ENCODE measurements around the gene ZNF101. TPM values are rescaled to one million over a fixed set of nuclear protein-coding genes. Genes with fewer than 3 reads are reported as not detected.

Gene ZNF101
- total and polyA plus RNA-seq, 8 donors: 2.2 to 9.1 (median 4.5) TPM

DNA sequence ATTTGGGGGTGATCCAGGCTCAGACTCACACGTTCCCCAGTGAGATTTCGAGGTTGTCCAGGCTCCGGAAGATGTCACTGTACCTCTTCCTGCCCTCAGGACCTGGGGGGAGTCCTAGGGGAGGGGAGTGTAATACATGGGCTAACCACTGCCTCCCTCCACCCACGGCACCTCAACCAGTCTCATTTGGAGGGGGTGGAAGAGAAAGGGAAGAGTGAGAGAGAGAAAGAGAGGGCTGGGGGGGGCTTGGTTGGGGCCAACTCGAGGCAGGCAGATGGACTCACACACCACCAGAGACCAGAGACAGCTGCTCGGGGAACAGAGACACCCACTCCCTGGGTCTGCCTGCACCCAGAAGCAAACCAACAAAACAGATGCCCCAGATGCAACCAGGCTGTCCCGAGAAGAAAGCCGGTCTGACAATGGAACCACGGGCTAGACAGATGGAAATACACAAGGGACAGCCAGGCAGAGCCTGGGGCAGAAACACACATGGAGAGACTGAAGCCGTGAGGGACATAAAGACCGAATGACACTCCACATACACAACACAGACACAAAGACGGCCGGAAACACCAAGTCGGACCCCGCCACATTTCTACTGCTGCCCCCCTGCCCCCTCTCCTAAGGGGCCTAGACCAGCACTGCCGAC, 26.0 kb upstream of the ZNF101 start:
- H3K27me3 ChIP-seq: no peaks in the 10 kb centered on the region
- intact Hi-C loops (cut with DNase I; ENCODE audit: low total_unique reads): loop anchor here (5.0 kb wide), 1 partner anchor 105 kb away; the partner anchor contains the start of gene CILP2
- peak overlapping the region; percentile 68 to 91 (median 86) for H3K27ac ChIP-seq
- no peaks in the 10 kb centered on the region for H3K9me3 ChIP-seq
- no peak for DNase-seq
- 11 to 25% (median 21%) methylated on average over 8 to 16 of the region's 16 CpGs for WGBS, 5 donors
- peaks cover 29 to 73% (median 55%) of the 10 kb centered on the region in 4 donors for H3K36me3 ChIP-seq
- TF ChIP-seq, protein P1, sequence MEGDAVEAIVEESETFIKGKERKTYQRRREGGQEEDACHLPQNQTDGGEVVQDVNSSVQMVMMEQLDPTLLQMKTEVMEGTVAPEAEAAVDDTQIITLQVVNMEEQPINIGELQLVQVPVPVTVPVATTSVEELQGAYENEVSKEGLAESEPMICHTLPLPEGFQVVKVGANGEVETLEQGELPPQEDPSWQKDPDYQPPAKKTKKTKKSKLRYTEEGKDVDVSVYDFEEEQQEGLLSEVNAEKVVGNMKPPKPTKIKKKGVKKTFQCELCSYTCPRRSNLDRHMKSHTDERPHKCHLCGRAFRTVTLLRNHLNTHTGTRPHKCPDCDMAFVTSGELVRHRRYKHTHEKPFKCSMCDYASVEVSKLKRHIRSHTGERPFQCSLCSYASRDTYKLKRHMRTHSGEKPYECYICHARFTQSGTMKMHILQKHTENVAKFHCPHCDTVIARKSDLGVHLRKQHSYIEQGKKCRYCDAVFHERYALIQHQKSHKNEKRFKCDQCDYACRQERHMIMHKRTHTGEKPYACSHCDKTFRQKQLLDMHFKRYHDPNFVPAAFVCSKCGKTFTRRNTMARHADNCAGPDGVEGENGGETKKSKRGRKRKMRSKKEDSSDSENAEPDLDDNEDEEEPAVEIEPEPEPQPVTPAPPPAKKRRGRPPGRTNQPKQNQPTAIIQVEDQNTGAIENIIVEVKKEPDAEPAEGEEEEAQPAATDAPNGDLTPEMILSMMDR (IDR thresholded peaks at IDR 0.05): no peak
- TF ChIP-seq EP300 (IDR thresholded peaks at IDR 0.05) (no peak), POLR2A (IDR thresholded peaks at IDR 0.05) (no peak), POLR2AphosphoS5 (IDR thresholded peaks at IDR 0.05) (no peak)
- peaks cover 8 to 24% (median 20%) of the 10 kb centered on the region in 4 donors for H3K4me1 ChIP-seq
- peak overlapping the region; percentile 63 to 87 (median 80) for H3K4me3 ChIP-seq

DNA sequence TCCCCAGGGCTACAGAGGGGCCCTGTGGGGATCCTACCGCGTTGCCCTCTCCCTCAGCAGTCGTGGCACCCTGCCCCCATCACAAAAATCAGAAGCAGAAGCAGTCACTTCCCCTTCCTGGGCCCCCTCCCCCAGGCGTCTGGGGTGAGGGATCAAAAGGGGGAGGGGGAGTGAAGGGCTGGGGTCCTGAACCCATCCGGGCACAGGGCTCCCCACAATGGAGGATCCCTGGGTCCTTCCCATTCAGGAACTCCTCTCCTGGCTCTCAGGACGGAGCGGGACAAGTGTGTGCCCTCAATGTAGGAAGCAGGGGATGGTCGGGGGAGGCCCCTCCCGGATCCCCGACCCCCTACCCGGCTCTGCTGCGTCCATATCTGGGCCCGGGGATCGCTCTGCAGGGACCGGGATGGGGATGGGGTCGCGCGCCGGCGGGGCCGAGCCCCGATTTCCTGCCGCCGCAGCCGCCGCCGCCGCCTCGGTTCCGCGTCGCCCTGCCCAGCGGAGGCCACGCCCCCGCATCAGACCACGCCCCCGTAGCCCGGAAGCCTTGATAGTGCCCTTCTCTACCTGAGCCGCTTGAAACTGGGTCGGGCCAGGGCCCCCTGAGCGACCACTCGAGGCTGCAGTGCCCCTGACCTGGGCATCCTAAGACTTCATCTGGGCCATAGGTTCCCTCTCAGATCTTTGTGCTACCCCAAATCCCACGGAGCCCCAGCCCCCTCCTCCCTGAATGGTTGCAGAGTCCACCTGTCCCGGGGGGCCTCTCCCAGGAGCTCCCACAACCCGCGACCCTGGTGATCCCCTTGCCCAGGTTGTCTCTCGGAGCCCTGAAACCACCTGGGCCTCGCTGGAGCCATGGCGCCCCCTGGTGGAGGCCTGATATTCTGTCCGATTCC, 25.2 kb upstream of the ZNF101 start, which contains the start of gene GMIP:
Gene GMIP (minus strand): TSS at position 500 of the 896 bp plus-strand sequence. CDS start 128 bp downstream, at position 372.
- H3K4me1 ChIP-seq: peaks cover 8 to 24% (median 20%) of the 10 kb centered on the region in 4 donors
- H3K4me3 ChIP-seq: peak within 1 kb of the TSS; percentile 63 to 87 (median 80)
- WGBS, 5 donors: 0 to 1% (median 0%) methylated on average over 34 to 50 of the region's 50 CpGs
- peak in 1 of 3 donors; percentile 49 for TF ChIP-seq POLR2AphosphoS5 (IDR thresholded peaks at IDR 0.05)
- TF ChIP-seq POLR2A (IDR thresholded peaks at IDR 0.05): no peak
- TF ChIP-seq, protein P1 (IDR thresholded peaks at IDR 0.05): peak in 4 of 7 experiments; percentile 72 to 93 (median 86)
- TF ChIP-seq EP300 (IDR thresholded peaks at IDR 0.05): no peak
- peaks cover 33 to 73% (median 55%) of the 10 kb centered on the region in 4 donors for H3K36me3 ChIP-seq
- H3K27ac ChIP-seq: peak within 1 kb of the TSS; percentile 73 to 91 (median 86)
- intact Hi-C loops (cut with DNase I; ENCODE audit: low total_unique reads): loop anchor here (5.0 kb wide), 1 partner anchor 106 kb away; the partner anchor contains the start of gene CILP2
- peak; percentile 88 to 94 for DNase-seq
- H3K9me3 ChIP-seq: no peaks in the 10 kb centered on the region
- no peaks in the 10 kb centered on the region for H3K27me3 ChIP-seq

DNA sequence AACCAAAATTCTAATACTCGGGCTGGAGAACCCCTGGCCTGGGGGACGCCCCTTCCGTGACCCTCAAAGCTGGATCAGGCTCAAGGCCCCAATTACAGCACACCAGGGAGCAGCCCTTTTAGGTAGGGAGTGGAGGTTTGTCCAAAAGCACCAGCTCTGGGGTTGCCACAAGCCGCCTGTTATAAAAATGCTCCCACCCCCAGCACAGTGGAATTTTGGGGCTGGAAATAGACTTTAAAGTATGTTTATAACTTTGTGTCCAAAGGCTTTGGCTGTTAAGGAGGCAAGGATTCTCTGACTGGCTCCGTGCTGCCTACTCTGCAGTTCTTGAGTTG, 24.6 kb upstream of the ZNF101 start:
- TF ChIP-seq POLR2A (IDR thresholded peaks at IDR 0.05): no peak
- no peak for TF ChIP-seq EP300 (IDR thresholded peaks at IDR 0.05)
- TF ChIP-seq, protein P1 (IDR thresholded peaks at IDR 0.05): peak in 3 of 7 experiments; percentile 1 to 60 (median 34)
- peak overlapping the region; percentile 63 to 87 (median 80) for H3K4me3 ChIP-seq
- peak overlapping the region; percentile 73 to 91 (median 86) for H3K27ac ChIP-seq
- DNase-seq: no peak
- H3K36me3 ChIP-seq: peaks cover 34 to 73% (median 58%) of the 10 kb centered on the region in 4 donors
- intact Hi-C loops (cut with DNase I; ENCODE audit: low total_unique reads): loop anchor here (5.0 kb wide), 1 partner anchor 107 kb away; the partner anchor contains the start of gene CILP2
- no peaks in the 10 kb centered on the region for H3K9me3 ChIP-seq
- H3K27me3 ChIP-seq: no peaks in the 10 kb centered on the region
- peaks cover 8 to 24% (median 20%) of the 10 kb centered on the region in 4 donors for H3K4me1 ChIP-seq
- WGBS, 5 donors: 22 to 33% (median 24%) methylated on average over 3 to 5 of the region's 5 CpGs

DNA sequence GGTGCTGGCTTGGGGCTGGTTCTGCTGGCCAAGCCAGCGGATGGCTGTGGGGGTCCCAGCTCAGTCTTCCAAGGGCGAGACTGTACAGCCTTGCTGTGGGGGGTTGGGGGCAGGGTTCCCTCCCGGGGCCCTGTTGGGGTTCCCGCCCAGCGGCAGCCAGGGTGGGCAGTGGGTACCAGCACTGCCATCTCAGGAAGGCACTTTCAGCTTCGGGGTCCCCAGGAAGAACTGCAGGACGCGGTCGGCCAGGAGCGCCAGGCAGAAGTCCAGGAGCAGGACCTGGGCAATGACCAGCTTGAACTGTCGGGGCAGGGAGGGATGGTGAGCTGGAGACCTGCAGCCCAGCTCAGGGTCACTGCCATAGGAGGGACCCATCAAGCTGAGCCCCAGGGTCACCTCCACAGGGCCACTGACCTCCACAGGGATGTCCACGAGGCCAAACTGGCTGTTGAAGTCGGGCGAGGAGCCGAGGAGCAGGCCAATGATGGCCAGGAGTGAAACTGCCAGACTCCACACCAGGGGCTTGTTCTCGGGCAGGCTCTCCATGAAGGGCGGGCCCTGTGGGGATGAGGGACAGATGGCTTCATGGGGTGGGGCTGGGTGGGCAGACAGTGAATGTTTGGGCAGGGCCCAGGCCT, 23.3 kb upstream of the ZNF101 start:
- no peak for DNase-seq
- H3K27me3 ChIP-seq: no peaks in the 10 kb centered on the region
- TF ChIP-seq POLR2A (IDR thresholded peaks at IDR 0.05) (no peak), POLR2AphosphoS5 (IDR thresholded peaks at IDR 0.05) (no peak), EP300 (IDR thresholded peaks at IDR 0.05) (no peak)
- TF ChIP-seq, protein P1 (IDR thresholded peaks at IDR 0.05): no peak
- no peaks in the 10 kb centered on the region for H3K9me3 ChIP-seq
- no peak overlapping the region for H3K27ac ChIP-seq
- H3K36me3 ChIP-seq: peaks cover 45 to 75% (median 60%) of the 10 kb centered on the region in 4 donors
- H3K4me1 ChIP-seq: peaks cover 8 to 24% (median 20%) of the 10 kb centered on the region in 4 donors
- intact Hi-C loops (cut with DNase I; ENCODE audit: low total_unique reads): no loop called here
- H3K4me3 ChIP-seq: no peak overlapping the region
- 89 to 94% (median 92%) methylated on average over 17 of the region's 17 CpGs for WGBS, 5 donors
